IMR-90 (cell line): ENCODE measurements around the gene NPTX2. TPM values are rescaled to one million over a fixed set of nuclear protein-coding genes. Genes with fewer than 3 reads are reported as not detected.

Source experiments
- polyA plus RNA-seq, 3 experiments: library from polyadenylated mRNA; depleted of rRNA; stranded (reverse); fragments of >200 nt; gene quantifications; 2 replicates each; pipeline ENCODE4 v1.2.3, GENCODE V29; 2012; ENCODE audit warnings: low replicate concordance in 1 of 3
- total RNA-seq: library from RNA; depleted of rRNA; stranded (reverse); fragments of >200 nt; gene quantifications from 2 replicates; pipeline ENCODE4 v1.2.3, GENCODE V29; 2012; rRNA removed

The NPTX2 gene
- total and polyA plus RNA-seq, 2 of the 4 experiments (the other 2 are of a cell fraction), result under 0.01 to 0.03 TPM

Other genes with a start within 250 kb of the NPTX2 start
- gene BAIAP2L1, start 216.2 kb upstream of the NPTX2 start, total RNA-seq, result 2.2 TPM in 2 replicates
- gene BAIAP2L1, start 216.2 kb upstream of the NPTX2 start, polyA plus RNA-seq (2012; rRNA removed), result 5.8 and 6.0 TPM in 2 replicates